NCI-H2196 (cell line): ENCODE results near the gene WDCP.

ENCODE experiments used
- DNase-seq: peaks from one replicate; lab custom pipeline; 2025; ENCODE audit not compliant: unreplicated experiment; lab: John Stamatoyannopoulos, UW

WDCP gene

DNA sequence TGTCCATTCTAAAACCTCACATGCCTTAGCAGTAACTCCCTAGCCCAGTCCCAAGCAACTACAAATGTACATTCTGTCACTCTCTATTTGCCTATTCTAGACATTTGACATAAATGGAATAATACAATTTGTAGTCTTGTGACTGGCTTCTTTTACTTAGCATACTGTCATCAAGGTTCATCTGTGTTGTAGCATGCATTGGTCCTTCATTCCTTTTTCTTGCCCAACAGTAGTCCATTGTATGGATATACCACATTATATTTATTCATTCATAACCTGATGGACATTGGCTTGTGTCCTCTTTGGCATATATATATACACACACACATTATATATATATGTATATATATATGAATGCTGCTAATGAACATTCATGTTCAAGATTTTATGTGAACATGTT, 39.5 kb downstream of the WDCP start:
- no peak for DNase-seq

DNA sequence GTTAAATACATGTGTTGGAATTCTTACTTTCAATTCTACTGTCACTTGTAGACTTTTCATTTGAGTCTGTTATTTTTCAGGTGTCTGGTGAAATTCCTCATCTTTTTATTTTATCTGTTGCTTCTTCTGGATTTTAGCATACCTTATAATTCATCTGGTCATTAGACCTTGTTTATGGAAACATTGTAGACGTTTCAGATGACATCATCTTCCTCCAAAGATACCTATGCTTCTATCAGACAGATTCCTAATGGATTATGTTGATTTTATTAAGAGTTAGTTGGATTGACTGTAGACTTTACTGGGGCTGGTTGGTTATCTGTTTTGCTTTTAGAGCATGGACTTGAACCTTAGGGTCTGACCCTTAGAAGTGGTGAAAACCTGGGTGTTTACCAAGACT, 52.6 kb downstream of the WDCP start:
- DNase-seq: no peak

DNA sequence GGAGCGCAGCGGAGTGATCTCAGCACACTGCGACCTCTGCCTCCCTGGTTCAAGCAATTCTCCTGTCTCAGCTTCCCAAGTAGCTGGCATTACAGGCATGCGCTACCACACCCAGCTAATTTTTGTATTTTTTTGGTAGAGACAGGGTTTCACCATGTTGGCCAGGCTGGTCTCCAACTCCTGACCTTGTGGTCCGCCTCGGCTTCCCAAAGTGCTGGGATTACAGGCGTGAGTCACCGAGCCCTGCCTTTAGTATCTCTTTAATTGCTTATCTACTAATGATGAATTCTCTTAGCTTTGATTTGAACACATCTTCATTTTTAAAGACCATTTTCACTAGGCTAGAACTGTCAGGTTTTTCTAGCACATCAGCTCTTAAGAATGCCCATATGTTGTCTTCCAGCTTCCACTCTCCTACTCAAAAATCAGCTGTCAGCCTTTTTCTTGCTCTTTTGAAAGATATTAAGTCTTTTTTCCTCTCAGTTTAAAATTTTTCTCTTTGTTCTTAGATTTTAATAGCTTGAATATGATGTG, 53.4 kb downstream of the WDCP start:
- DNase-seq: no peak

DNA sequence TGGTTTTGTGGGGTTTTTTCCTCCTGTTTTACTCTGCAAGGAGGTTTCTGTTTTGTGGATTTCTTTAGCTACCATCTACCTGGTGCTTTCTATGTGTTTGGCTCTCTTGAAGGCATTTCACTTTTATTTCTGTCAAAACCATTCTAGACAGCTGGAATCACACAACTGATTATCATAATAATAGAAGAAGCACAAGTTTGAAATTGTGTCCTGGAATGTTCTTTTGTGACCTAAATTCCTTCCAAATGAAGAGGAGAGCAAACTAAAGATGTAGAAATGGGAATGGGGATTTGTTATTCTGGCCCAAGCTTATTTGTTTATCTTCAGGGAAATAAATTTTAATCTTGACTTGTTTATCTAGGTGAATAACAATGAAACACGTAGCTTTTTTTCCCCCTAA, 54.3 kb downstream of the WDCP start:
- no peak for DNase-seq

DNA sequence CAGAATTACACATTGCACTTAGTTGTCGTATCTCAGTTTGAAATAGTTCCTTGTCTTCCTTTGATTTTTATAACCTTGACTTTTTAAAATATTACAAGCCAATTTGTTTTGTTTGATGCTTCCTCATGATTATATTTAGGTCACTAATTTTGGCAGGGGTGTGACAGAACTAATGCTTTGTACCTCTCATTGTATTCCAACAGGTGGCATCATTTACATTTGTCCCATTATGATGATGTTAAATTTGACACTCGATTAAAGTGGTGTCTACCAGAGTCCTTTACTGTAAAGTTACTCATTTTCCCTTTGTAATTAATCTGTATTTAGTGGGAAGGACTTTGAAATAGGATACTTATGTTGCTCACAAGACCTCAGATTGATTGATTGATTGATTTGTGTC, 58.8 kb downstream of the WDCP start:
- no peak for DNase-seq
